HepG2 (cell line): ENCODE data around the gene HCFC1. TPM values are rescaled to one million over a fixed set of nuclear protein-coding genes. Genes with fewer than 3 reads are reported as not detected.

Experiments
- ATF7-NPFF ChIP-seq: sonication (generic); formaldehyde crosslinking; IDR thresholded peaks from 2 replicates; pipeline ENCODE4 v1.8.1; 2023; ENCODE audit warnings: mild to moderate bottlenecking, low read depth, missing genetic modification reagents, moderate library complexity
- BHLHE40 ChIP-seq: IDR thresholded peaks from 2 replicates; pipeline ENCODE4 v1.6.1; 2011; ENCODE audit warnings: low read length, improper control_type of control experiment
- ELF1 ChIP-seq: sonication (generic); formaldehyde crosslinking; IDR thresholded peaks from 2 replicates; pipeline ENCODE4 v1.4.0; 2020; ENCODE audit warnings: missing genetic modification reagents
- EP300 ChIP-seq, 3 experiments: sonication (generic) in 1 of 3; formaldehyde crosslinking in 1 of 3; IDR thresholded peaks; 2 replicates each; pipeline versions ENCODE4 v1.5.1 to v1.6.1; 2011 to 2020; ENCODE audit warnings: low read depth in 2 of 3, low read length in 2 of 3, borderline replicate concordance in 1 of 3, improper control_type of control experiment in 1 of 3, mild to moderate bottlenecking in 1 of 3, missing genetic modification reagents in 1 of 3, moderate library complexity in 1 of 3
- GMEB2 ChIP-seq: IDR thresholded peaks from 2 replicates; pipeline ENCODE4 v1.6.1; 2016; ENCODE audit warnings: missing biosample characterization, missing genetic modification reagents, low read depth
- HNF1A ChIP-seq, 2 experiments: sonication (generic) in 1 of 2; formaldehyde crosslinking in 1 of 2; IDR thresholded peaks; 2 replicates each; pipeline versions ENCODE4 v1.4.0 to v1.6.1; 2016 to 2020; ENCODE audit warnings: borderline replicate concordance in 1 of 2, low read depth in 1 of 2, mild to moderate bottlenecking in 1 of 2, missing genetic modification reagents in 1 of 2
- NR3C1 ChIP-seq: sonication (generic); formaldehyde crosslinking; IDR thresholded peaks from 2 replicates; pipeline ENCODE4 v1.4.0; 2020; ENCODE audit warnings: missing genetic modification reagents
- PPARG ChIP-seq: conservative IDR thresholded peaks from 2 replicates; pipeline ENCODE4 v1.6.1; 2016; ENCODE audit warnings: missing biosample characterization, missing genetic modification reagents
- TEAD3 ChIP-seq: optimal IDR thresholded peaks from 2 replicates; pipeline ENCODE3; 2016; ENCODE audit warnings: borderline replicate concordance
- ZNF562 ChIP-seq: sonication (generic); formaldehyde crosslinking; IDR thresholded peaks from 2 replicates; pipeline ENCODE4 v1.8.0; 2022; ENCODE audit warnings: missing genetic modification reagents, borderline replicate concordance
- ZNF574 ChIP-seq: sonication (generic); formaldehyde crosslinking; IDR thresholded peaks from 2 replicates; pipeline ENCODE4 v1.4.0; 2020; ENCODE audit warnings: missing genetic modification reagents
- ZNF646 ChIP-seq: sonication (generic); formaldehyde crosslinking; IDR thresholded peaks from 2 replicates; pipeline ENCODE4 v1.9.0; 2021; ENCODE audit warnings: mild to moderate bottlenecking, missing genetic modification reagents
- polyA plus RNA-seq, 8 experiments: library from polyadenylated mRNA; depleted of rRNA in 3 of 8; stranded (reverse) in 7 of 8; unstranded in 1 of 8; fragments of >200 nt; fragmentation: Illumina TruSeq in 4 of 8; extraction: Trizol in 4 of 8; gene quantifications; 2 replicates each; pipeline versions ENCODE4 v1.2.1 to v1.2.3, GENCODE V29; 2011 to 2016; ENCODE audit warnings: low read depth in 4 of 8, missing spikeins in 1 of 8, mixed read lengths in 1 of 8; ENCODE audit not compliant: insufficient read depth in 1 of 8
- total RNA-seq, 5 experiments: library from RNA; depleted of rRNA; stranded (reverse); fragments of >200 nt; fragmentation: Illumina TruSeq; extraction: Trizol; gene quantifications; 2 replicates each; pipeline ENCODE4 v1.2.3, GENCODE V29; 2016; ENCODE audit warnings: low read depth in 1 of 5

Gene HCFC1
- total and polyA plus RNA-seq, 2 of the 13 experiments (the other 11 are each of a cell fraction or from before 2014, with no cell fraction given) = 5.8 to 17.8 TPM

GRCh38 chrX:153947009-153947769 is 24.4 kb downstream of the HCFC1 start (continued):
- peak in 1 of 2 experiments; percentile 38; a peak in 1 of 4 replicates for TF ChIP-seq EP300 (IDR thresholded peaks at IDR 0.05; ENCODE audit: low read depth in 2 of 2, low read length in 2 of 2)
- TF ChIP-seq EP300 (CRISPR knock-in tag; IDR thresholded peaks at IDR 0.05; ENCODE audit: borderline replicate concordance) = no peak
- TF ChIP-seq BHLHE40 = no peak
- TF ChIP-seq NR3C1 (CRISPR knock-in tag) = no peak
- peak; percentile 55 for TF ChIP-seq ELF1 (CRISPR knock-in tag)
- peak; percentile 35 for TF ChIP-seq TEAD3 (CRISPR knock-in tag)
- no peak for TF ChIP-seq GMEB2 (CRISPR knock-in tag)
- TF ChIP-seq PPARG (CRISPR knock-in tag) = peak; percentile 61; the same call in 1 of the 2 replicates
- no peak for TF ChIP-seq ZNF562
- TF ChIP-seq ZNF646 (CRISPR knock-in tag) = no peak
- no peak for TF ChIP-seq HNF1A (IDR thresholded peaks at IDR 0.05; ENCODE audit: low read depth)
- peak; percentile 26; the same call in 1 of the 2 replicates for TF ChIP-seq HNF1A (CRISPR knock-in tag; IDR thresholded peaks at IDR 0.05; ENCODE audit: borderline replicate concordance)
- 0 out of 2 replicates have a peak, but pooled peaks have one; percentile 28 for TF ChIP-seq ZNF574 (CRISPR knock-in tag)
- TF ChIP-seq ATF7-NPFF (CRISPR knock-in tag) = no peak
